Upper lobe of left lung (tissue), 6 donors: ENCODE measurements around the gene PKN2. TPM values are rescaled to one million over a fixed set of nuclear protein-coding genes. Genes with fewer than 3 reads are reported as not detected.
A peak's percentile ranks its signal among the peaks of the same experiment; 100 is the strongest.

ENCODE experiments used
- ATAC-seq, 2 donors: fragments of 200-7000 bp; cut with Tn5 transposase; one replicate each; pipeline ENCODE4 v1.9.1; 2022; ENCODE audit warnings: mild to moderate bottlenecking in 2 of 2, moderate library complexity in 2 of 2; ENCODE audit not compliant: low FRiP score in 2 of 2
- DNase-seq, 2 donors: peaks; one replicate each; pipeline ENCODE4 v3.0.0-alpha.2; 2019 to 2020
- H3K27ac ChIP-seq, 4 donors: fragments of 200-600 bp; sonication (generic); one replicate each; pipeline ENCODE4 v1.5.1; 2016 to 2019
- H3K27me3 ChIP-seq, 4 donors: fragments of 200-600 bp; sonication (generic); one replicate each; pipeline ENCODE4 v1.5.1; 2017 to 2019
- H3K36me3 ChIP-seq, 4 donors: fragments of 200-600 bp; sonication (generic); one replicate each; pipeline ENCODE4 v1.5.1; 2016 to 2019
- H3K4me1 ChIP-seq, 4 donors: fragments of 200-600 bp; sonication (generic); one replicate each; pipeline ENCODE4 v1.5.1; 2018 to 2019
- H3K4me3 ChIP-seq, 4 donors: fragments of 200-600 bp; sonication (generic); one replicate each; pipeline ENCODE4 v1.5.1; 2017 to 2019; ENCODE audit warnings: mild to moderate bottlenecking in 2 of 4, moderate library complexity in 1 of 4
- H3K9me3 ChIP-seq, 4 donors: fragments of 200-600 bp; sonication (generic); one replicate each; pipeline ENCODE4 v1.5.1; 2018 to 2019
- EP300 ChIP-seq, 4 donors: sonication (generic); formaldehyde crosslinking; IDR thresholded peaks; one replicate each; pipeline ENCODE4 v1.5.1; 2017; ENCODE audit warnings: antibody characterized with exemption in 4 of 4, control low read depth in 2 of 4
- POLR2A ChIP-seq, 4 donors: fragments of 450-650 bp; IDR thresholded peaks; one replicate each; pipeline ENCODE4 v1.5.1; 2016 to 2017; ENCODE audit warnings: antibody characterized with exemption in 4 of 4, mild to moderate bottlenecking in 2 of 4
- POLR2AphosphoS5 ChIP-seq, 2 donors: sonication (generic); formaldehyde crosslinking; IDR thresholded peaks; one replicate each; pipeline ENCODE4 v1.5.1; 2017; ENCODE audit warnings: antibody characterized with exemption in 2 of 2
- WGBS, 2 donors: methylation state at CpG; one replicate each; pipeline ENCODE4 v1.1.5; 2017 to 2018; 5-methylcytosine and 5-hydroxymethylcytosine counted together
- total RNA-seq, 6 donors: library from RNA; depleted of rRNA in 4 of 6; stranded (reverse); fragments of >200 nt in 4 of 6; gene quantifications; one replicate each; pipeline versions ENCODE4 v1.1.0 to v1.2.1, GENCODE V29; 2016 to 2021
- TF ChIP-seq, protein P1 (sequence below), 6 experiments: fragments of 450-650 bp in 4 of 6; fragments of 200-600 bp in 2 of 6; sonication (generic) in 2 of 6; IDR thresholded peaks; one replicate each; pipeline ENCODE4 v1.5.1; 2016 to 2019; ENCODE audit warnings: antibody characterized with exemption in 6 of 6
- donor health status: DM: no; HTN: no; CAD: no; lungs with moderate emphysema.
- donor health status: DM: no; HTN: yes; CAD: no; lungs with severe emphysema.

The PKN2 gene
- total RNA-seq, 6 donors from 2014 or later = 33.0 to 108 (median 37.6) TPM

DNA sequence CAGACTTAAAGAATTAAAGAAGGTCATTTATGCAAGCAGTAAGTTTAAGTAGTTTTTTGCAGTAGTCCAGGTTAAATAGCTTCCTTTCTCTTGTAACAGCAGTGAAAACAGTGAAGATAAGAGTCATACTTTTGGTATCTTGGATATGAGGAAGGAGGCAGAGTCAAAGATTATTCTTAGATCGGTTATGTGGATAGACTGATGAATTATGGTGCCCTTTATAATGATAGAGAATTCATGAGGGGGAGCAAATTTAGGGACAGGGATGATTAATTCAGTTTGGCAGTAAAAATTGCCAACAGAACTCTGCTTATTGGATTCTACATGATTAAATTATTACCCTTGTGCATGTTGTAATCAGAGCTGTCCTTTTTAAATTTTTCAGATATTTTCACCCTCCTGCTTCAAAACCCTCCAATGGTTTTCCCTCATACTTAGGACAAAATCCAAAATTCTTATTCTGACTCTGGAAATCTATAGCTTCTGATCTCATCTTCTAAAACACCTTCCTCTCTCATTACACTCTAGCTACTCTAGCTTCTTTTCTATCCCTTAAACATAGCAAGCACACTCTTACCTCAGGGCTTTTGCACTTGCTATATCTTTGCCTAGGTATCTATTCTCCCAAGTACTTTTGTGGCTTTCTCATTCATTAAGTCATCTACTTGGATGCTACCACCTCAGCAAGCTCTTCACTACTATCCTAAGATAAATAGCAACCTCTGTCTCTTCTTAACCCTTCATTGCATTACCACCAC is 79.8 kb downstream of the PKN2 start:
- DNase-seq (no peak), ATAC-seq (no peak)
- Histone ChIP-seq H3K27me3 (no peaks in the 10 kb centered on the region), H3K4me1 (no peaks in the 10 kb centered on the region), H3K9me3 (no peaks in the 10 kb centered on the region), H3K27ac (no peak overlapping the region), H3K4me3 (no peak overlapping the region), H3K36me3 (peaks cover 0 to 8% (median 0%) of the 10 kb centered on the region in 4 donors)
- WGBS, 2 donors = 56 to 65% methylated on average over 1 of the region's 1 CpG
- TF ChIP-seq, protein P1, sequence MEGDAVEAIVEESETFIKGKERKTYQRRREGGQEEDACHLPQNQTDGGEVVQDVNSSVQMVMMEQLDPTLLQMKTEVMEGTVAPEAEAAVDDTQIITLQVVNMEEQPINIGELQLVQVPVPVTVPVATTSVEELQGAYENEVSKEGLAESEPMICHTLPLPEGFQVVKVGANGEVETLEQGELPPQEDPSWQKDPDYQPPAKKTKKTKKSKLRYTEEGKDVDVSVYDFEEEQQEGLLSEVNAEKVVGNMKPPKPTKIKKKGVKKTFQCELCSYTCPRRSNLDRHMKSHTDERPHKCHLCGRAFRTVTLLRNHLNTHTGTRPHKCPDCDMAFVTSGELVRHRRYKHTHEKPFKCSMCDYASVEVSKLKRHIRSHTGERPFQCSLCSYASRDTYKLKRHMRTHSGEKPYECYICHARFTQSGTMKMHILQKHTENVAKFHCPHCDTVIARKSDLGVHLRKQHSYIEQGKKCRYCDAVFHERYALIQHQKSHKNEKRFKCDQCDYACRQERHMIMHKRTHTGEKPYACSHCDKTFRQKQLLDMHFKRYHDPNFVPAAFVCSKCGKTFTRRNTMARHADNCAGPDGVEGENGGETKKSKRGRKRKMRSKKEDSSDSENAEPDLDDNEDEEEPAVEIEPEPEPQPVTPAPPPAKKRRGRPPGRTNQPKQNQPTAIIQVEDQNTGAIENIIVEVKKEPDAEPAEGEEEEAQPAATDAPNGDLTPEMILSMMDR (IDR thresholded peaks at IDR 0.05) = no peak
- no peak for TF ChIP-seq POLR2A (IDR thresholded peaks at IDR 0.05)
- no peak for TF ChIP-seq POLR2AphosphoS5 (IDR thresholded peaks at IDR 0.05)
- TF ChIP-seq EP300 (IDR thresholded peaks at IDR 0.05) = no peak

DNA sequence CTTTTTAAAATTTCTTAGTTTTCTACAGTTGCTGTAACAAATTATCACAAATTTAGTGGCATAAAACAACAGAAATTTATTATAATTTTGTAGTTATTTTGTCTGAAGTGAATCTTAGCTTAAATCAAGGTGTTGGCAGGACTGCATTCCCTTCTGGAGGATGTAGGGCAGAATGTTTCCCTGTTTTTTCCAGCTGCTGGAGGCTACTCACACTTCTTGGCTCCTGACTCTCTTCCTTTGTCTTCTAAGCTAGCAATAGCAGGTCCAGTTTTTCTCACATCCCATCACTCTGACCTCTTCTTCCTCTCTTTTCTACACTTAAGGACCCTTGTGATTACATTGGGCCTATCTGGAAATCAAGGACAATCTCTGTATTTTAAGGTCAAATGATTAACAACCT is 84.1 kb downstream of the PKN2 start:
- no peak for TF ChIP-seq POLR2AphosphoS5 (IDR thresholded peaks at IDR 0.05)
- no peak for TF ChIP-seq POLR2A (IDR thresholded peaks at IDR 0.05)
- TF ChIP-seq, protein P1 (IDR thresholded peaks at IDR 0.05) = no peak
- TF ChIP-seq EP300 (IDR thresholded peaks at IDR 0.05) = no peak
- no peak overlapping the region for H3K4me3 ChIP-seq
- no peak for DNase-seq
- no peaks in the 10 kb centered on the region for H3K4me1 ChIP-seq
- no peaks in the 10 kb centered on the region for H3K9me3 ChIP-seq
- peaks cover 5 to 26% (median 11%) of the 10 kb centered on the region in 4 donors for H3K36me3 ChIP-seq
- no peak overlapping the region for H3K27ac ChIP-seq
- ATAC-seq = no peak
- H3K27me3 ChIP-seq = no peaks in the 10 kb centered on the region

DNA sequence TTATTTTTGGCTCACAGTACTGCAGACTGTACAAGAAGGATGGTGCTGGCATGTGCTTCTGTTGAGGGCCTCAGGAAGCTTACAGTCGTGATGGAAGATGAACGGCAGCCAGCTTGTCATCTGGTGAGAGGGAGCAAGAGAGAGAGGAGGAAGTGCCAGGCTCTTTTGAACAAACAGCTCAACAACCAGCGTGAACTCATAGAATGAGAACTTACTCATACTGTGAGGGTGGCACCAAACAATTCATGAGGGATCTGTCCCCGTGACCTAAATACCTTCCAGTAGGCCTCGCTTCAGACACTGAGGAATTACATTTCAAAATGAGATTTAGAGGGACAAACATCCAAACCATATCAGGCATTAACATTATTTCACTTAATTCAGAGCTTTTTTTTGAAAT is 84.7 kb downstream of the PKN2 start:
- DNase-seq (no peak), ATAC-seq (no peak)
- peaks cover 5 to 32% (median 11%) of the 10 kb centered on the region in 4 donors for H3K36me3 ChIP-seq
- H3K27me3 ChIP-seq = no peaks in the 10 kb centered on the region
- no peaks in the 10 kb centered on the region for H3K4me1 ChIP-seq
- TF ChIP-seq POLR2AphosphoS5 (IDR thresholded peaks at IDR 0.05) = no peak
- TF ChIP-seq, protein P1 (IDR thresholded peaks at IDR 0.05) = no peak
- no peak for TF ChIP-seq EP300 (IDR thresholded peaks at IDR 0.05)
- no peak for TF ChIP-seq POLR2A (IDR thresholded peaks at IDR 0.05)
- peak overlapping the region in 1 of 4 donors; percentile 22 for H3K27ac ChIP-seq
- H3K4me3 ChIP-seq = no peak overlapping the region
- WGBS, 2 donors = 80 to 89% methylated on average over 5 of the region's 5 CpGs
- H3K9me3 ChIP-seq = no peaks in the 10 kb centered on the region

DNA sequence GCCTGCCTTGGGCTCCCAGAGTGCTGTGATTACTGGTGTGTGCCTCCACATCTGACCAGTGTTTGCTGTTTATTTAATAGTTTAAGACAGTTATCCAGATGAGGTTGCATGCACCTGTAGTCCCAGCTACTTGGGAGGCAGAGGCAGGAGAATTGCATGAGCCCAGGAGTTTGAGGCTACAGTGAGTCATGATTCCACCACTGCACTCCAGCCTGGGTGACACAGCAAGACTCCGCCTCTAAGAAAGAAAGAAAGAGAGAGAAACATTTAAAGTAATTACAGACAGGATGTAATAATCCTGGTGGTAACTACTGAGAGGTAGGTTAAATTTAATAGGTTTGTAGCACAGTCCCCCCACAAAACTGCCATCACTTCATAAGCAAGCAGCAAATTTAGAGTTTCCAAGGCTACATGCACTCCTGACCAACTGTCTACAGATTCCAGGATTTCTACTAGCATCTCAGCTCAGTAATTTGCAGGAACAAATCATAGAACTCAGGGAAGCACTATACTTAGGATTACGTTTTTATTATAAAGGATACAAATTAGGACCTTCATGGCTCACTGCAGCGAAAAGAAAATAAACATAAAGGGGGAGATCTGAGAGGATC is 89.6 kb downstream of the PKN2 start:
- Histone ChIP-seq H3K27ac (no peak overlapping the region), H3K36me3 (peaks cover 5 to 75% (median 16%) of the 10 kb centered on the region in 4 donors), H3K4me1 (no peaks in the 10 kb centered on the region), H3K4me3 (no peak overlapping the region), H3K9me3 (no peaks in the 10 kb centered on the region), H3K27me3 (no peaks in the 10 kb centered on the region)
- WGBS, 2 donors = 94 to 98% methylated on average over 3 of the region's 3 CpGs
- TF ChIP-seq POLR2A (IDR thresholded peaks at IDR 0.05) = no peak
- no peak for TF ChIP-seq EP300 (IDR thresholded peaks at IDR 0.05)
- TF ChIP-seq, protein P1 (IDR thresholded peaks at IDR 0.05) = no peak
- no peak for TF ChIP-seq POLR2AphosphoS5 (IDR thresholded peaks at IDR 0.05)
- no peak for DNase-seq
- no peak for ATAC-seq
